Smooth muscle cell (in vitro differentiated cells): Measurements from ENCODE around the gene CLEC2A. TPM values are rescaled to one million over a fixed set of nuclear protein-coding genes. Genes with fewer than 3 reads are reported as not detected.

Source experiments
- DNase-seq: peaks from one replicate; lab custom pipeline; 2025; ENCODE audit not compliant: unreplicated experiment; lab: John Stamatoyannopoulos, UW
- H2AFZ ChIP-seq: fragments of 200-600 bp; sonication (generic); 2 replicates; pipeline ENCODE4 v1.6.0; 2016; ENCODE audit warnings: antibody characterized with exemption, low read depth, mild to moderate bottlenecking
- H3F3A ChIP-seq: fragments of 200-600 bp; sonication (generic); 2 replicates; pipeline ENCODE4 v1.6.0; 2017; ENCODE audit warnings: antibody characterized with exemption, low read depth
- H3K27ac ChIP-seq: fragments of 200-600 bp; sonication (generic); 2 replicates; pipeline ENCODE4 v1.5.1; 2016; ENCODE audit warnings: low read depth, mild to moderate bottlenecking
- H3K27me3 ChIP-seq: fragments of 200-600 bp; sonication (generic); 2 replicates; pipeline ENCODE4 v1.6.1; 2016; ENCODE audit warnings: low read depth, mild to moderate bottlenecking
- H3K36me3 ChIP-seq: fragments of 200-600 bp; sonication (generic); 2 replicates; pipeline ENCODE4 v1.5.1; 2016; ENCODE audit warnings: low read depth
- H3K4me1 ChIP-seq: fragments of 200-600 bp; sonication (generic); 2 replicates; pipeline ENCODE4 v1.5.1; 2016; ENCODE audit warnings: low read depth
- H3K4me2 ChIP-seq: fragments of 200-600 bp; sonication (generic); 2 replicates; pipeline ENCODE4 v1.6.0; 2016; ENCODE audit warnings: mild to moderate bottlenecking
- H3K4me3 ChIP-seq: fragments of 200-600 bp; sonication (generic); 2 replicates; pipeline ENCODE4 v1.5.1; 2016; ENCODE audit warnings: mild to moderate bottlenecking
- H3K79me2 ChIP-seq: fragments of 200-600 bp; sonication (generic); 2 replicates; pipeline ENCODE4 v1.6.0; 2016; ENCODE audit warnings: low read depth, mild to moderate bottlenecking
- H3K9ac ChIP-seq: fragments of 200-600 bp; sonication (generic); 2 replicates; pipeline ENCODE4 v1.6.0; 2016; ENCODE audit warnings: low read depth
- H3K9me3 ChIP-seq: fragments of 200-600 bp; sonication (generic); replicated peaks from 2 replicates; pipeline ENCODE4 v1.5.1; 2016; ENCODE audit warnings: low read depth
- H4K20me1 ChIP-seq: fragments of 200-600 bp; sonication (generic); 2 replicates; pipeline ENCODE4 v1.6.0; 2016; ENCODE audit warnings: low read depth
- CTCF ChIP-seq: fragments of 200-600 bp; sonication (generic); IDR thresholded peaks from 2 replicates; pipeline ENCODE4 v1.5.1; 2017; ENCODE audit warnings: borderline replicate concordance, mild to moderate bottlenecking, antibody characterized with exemption; ENCODE audit not compliant: insufficient read depth, poor library complexity, severe bottlenecking
- WGBS: methylation state at CpG from one replicate; pipeline ENCODE4 v1.1.7; 2016; ENCODE audit warnings: low lambda C conversion rate; 5-methylcytosine and 5-hydroxymethylcytosine counted together
- polyA plus RNA-seq: library from polyadenylated mRNA; unstranded; fragments of >200 nt; fragmentation: Nextera tagmentation; extraction: Ambion mirVana; gene quantifications from 2 replicates; pipeline ENCODE4 v1.2.1, GENCODE V29; 2016
- total RNA-seq: library from RNA; depleted of rRNA; stranded (reverse); fragments of >200 nt; gene quantifications from 2 replicates; pipeline ENCODE4 v1.2.3, GENCODE V29; 2014

CLEC2A gene
- total and polyA plus RNA-seq, 2 experiments from 2014 or later, result 0.67 TPM; not detected in 1

GRCh38 chr12:9922429-9922828, 9.7 kb downstream of the CLEC2A start:
- Histone ChIP-seq H3K4me3 (no peak overlapping the region), H3K9ac (no peak overlapping the region), H3K4me1 (no peaks in the 10 kb centered on the region), H3K27me3 (no peaks in the 10 kb centered on the region), H3K27ac (no peak overlapping the region), H4K20me1 (no peaks in the 10 kb centered on the region), H3F3A (no peaks in the 10 kb centered on the region), H3K9me3 (no peaks in the 10 kb centered on the region), H3K79me2 (no peaks in the 10 kb centered on the region), H2AFZ (no peak overlapping the region), H3K36me3 (no peaks in the 10 kb centered on the region), H3K4me2 (no peak overlapping the region)
- TF ChIP-seq CTCF, result no peak
- WGBS, result 93% methylated on average over 1 of the region's 1 CpG
- DNase-seq, result no peak

- no peak overlapping the region for H3K4me3 ChIP-seq
- no peak overlapping the region for H3K9ac ChIP-seq
- DNase-seq, result no peak
- H3K4me2 ChIP-seq, result no peak overlapping the region
- H3K27me3 ChIP-seq, result no peaks in the 10 kb centered on the region
- H3K79me2 ChIP-seq, result no peaks in the 10 kb centered on the region
- H3K36me3 ChIP-seq, result no peaks in the 10 kb centered on the region
- H3K4me1 ChIP-seq, result no peaks in the 10 kb centered on the region
- no peaks in the 10 kb centered on the region for H4K20me1 ChIP-seq
- no peaks in the 10 kb centered on the region for H3K9me3 ChIP-seq
- WGBS, result 94% methylated on average over 10 of the region's 10 CpGs
- no peak overlapping the region for H3K27ac ChIP-seq
- no peaks in the 10 kb centered on the region for H3F3A ChIP-seq
- no peak overlapping the region for H2AFZ ChIP-seq
- no peak for TF ChIP-seq CTCF
These were observed 11.7 kb downstream of the CLEC2A start for GRCh38 chr12:9920451-9920850.

- no peak for DNase-seq
- no peaks in the 10 kb centered on the region for H3K36me3 ChIP-seq
- H4K20me1 ChIP-seq, result no peaks in the 10 kb centered on the region
- H3K27ac ChIP-seq, result no peak overlapping the region
- no peaks in the 10 kb centered on the region for H3K9me3 ChIP-seq
- no peaks in the 10 kb centered on the region for H3K27me3 ChIP-seq
- H2AFZ ChIP-seq, result no peak overlapping the region
- WGBS, result 96% methylated on average over 3 of the region's 3 CpGs
- no peaks in the 10 kb centered on the region for H3F3A ChIP-seq
- no peaks in the 10 kb centered on the region for H3K79me2 ChIP-seq
- TF ChIP-seq CTCF, result no peak
- H3K4me1 ChIP-seq, result no peaks in the 10 kb centered on the region
- H3K9ac ChIP-seq, result no peak overlapping the region
- H3K4me2 ChIP-seq, result no peak overlapping the region
- H3K4me3 ChIP-seq, result no peak overlapping the region
These were observed 12.7 kb downstream of the CLEC2A start for GRCh38 chr12:9919443-9919842.

- no peaks in the 10 kb centered on the region for H3K27me3 ChIP-seq
- H3K79me2 ChIP-seq, result peaks cover 15% of the 10 kb centered on the region
- peak overlapping the region; percentile 92 for H3K9ac ChIP-seq
- H3F3A ChIP-seq, result peaks cover 13% of the 10 kb centered on the region
- H2AFZ ChIP-seq, result peak overlapping the region; percentile 33
- peak overlapping the region; percentile 97 for H3K27ac ChIP-seq
- DNase-seq, result no peak
- peaks cover 36% of the 10 kb centered on the region for H3K4me1 ChIP-seq
- no peaks in the 10 kb centered on the region for H3K9me3 ChIP-seq
- H3K4me2 ChIP-seq, result peak overlapping the region; percentile 64
- no peak for TF ChIP-seq CTCF
- H3K4me3 ChIP-seq, result no peak overlapping the region
- H3K36me3 ChIP-seq, result no peaks in the 10 kb centered on the region
- peaks cover 9% of the 10 kb centered on the region for H4K20me1 ChIP-seq
These were observed 20.5 kb downstream of the CLEC2A start for GRCh38 chr12:9911708-9912107.
